ENCODE measurements around the gene PPP1R14B. TPM values are rescaled to one million over a fixed set of nuclear protein-coding genes. Genes with fewer than 3 reads are reported as not detected.

Gene PPP1R14B
- total and polyA plus RNA-seq, 2 of the 13 experiments (the other 11 are each of a cell fraction or from before 2014, with no cell fraction given): 110 to 148 TPM

GRCh38 chr11:64278576-64279190 is 31.9 kb upstream of the PPP1R14B start:
- no peak for FAIRE-seq

More at GRCh38 chr11:64278576-64279190, 31.9 kb upstream of the PPP1R14B start:
- H3K27me3 ChIP-seq (ENCODE audit: control insufficient read depth in 1 of 2, insufficient read depth in 2 of 2, low read length in 2 of 2): no peaks in the 10 kb centered on the region
- no TSS peak for BruUV-seq (replicated peaks)
- DNase-seq (ENCODE audit: low spot score): no peak
- no peak overlapping the region for H3K4me3 ChIP-seq (replicated peaks in 1 of 3; ENCODE audit: insufficient read depth in 1 of 3, low read depth in 2 of 3, low read length in 3 of 3)
- ChIA-PET POLR2A (interaction anchor here (0.7 to 2.1 kb wide), 3 partner anchors 7 to 33 kb away, joined by 3 to 5 read pairs (median 3); no protein-coding TSS in a partner anchor), CTCF (ENCODE audit: low intra/inter-chr PET ratio, low total read pairs) (no interaction called here)
- H3K9me3 ChIP-seq (ENCODE audit: low read length): no peaks in the 10 kb centered on the region
- no peak overlapping the region for H3K4me2 ChIP-seq (ENCODE audit: low read depth, low read length)
- peaks cover 2 to 7% of the 10 kb centered on the region in 2 experiments; a peak in 1 of 5 replicates for H3K36me3 ChIP-seq (replicated peaks in 1 of 2; ENCODE audit: control insufficient read depth in 1 of 2, insufficient read depth in 2 of 2, low read length in 2 of 2)
- TF ChIP-seq SMC3 (IDR thresholded peaks at IDR 0.05; ENCODE audit: low read length): no peak
- no peak for TF ChIP-seq GTF3A (CRISPR knock-in tag; conservative IDR thresholded peaks at IDR 0.05)
- no peak for TF ChIP-seq ZNF451 (CRISPR knock-in tag; IDR thresholded peaks at IDR 0.05)
- no peak for TF ChIP-seq ZBTB42 (CRISPR knock-in tag; IDR thresholded peaks at IDR 0.05)
- no peak for TF ChIP-seq ZNF501 (CRISPR knock-in tag; IDR thresholded peaks at IDR 0.05)
- no peak for TF ChIP-seq ZBTB37 (CRISPR knock-in tag; IDR thresholded peaks at IDR 0.05)
- no peak for TF ChIP-seq TCF7L2 (IDR thresholded peaks at IDR 0.05; ENCODE audit: low read depth, low read length)
- TF ChIP-seq ISX (CRISPR knock-in tag; conservative IDR thresholded peaks at IDR 0.05): no peak
- no peak overlapping the region for H3K9ac ChIP-seq (ENCODE audit: insufficient read depth, low read depth, low read length)
- H3K27ac ChIP-seq (ENCODE audit: extremely low read length, insufficient read depth, low read length): no peak overlapping the region
- ATAC-seq: peak; percentile 73
- in situ Hi-C loops (cut with HindIII; ENCODE audit: extremely low pct_ligation_motif_present, low pct_unique_long_range_greater_than_20kb) (no loop called here), intact Hi-C loops (cut with micrococcal nuclease; ENCODE audit: unreplicated experiment) (no loop called here)
- H3K79me2 ChIP-seq (ENCODE audit: insufficient read depth, low read length): no peaks in the 10 kb centered on the region
- WGBS (ENCODE audit: low lambda C conversion rate): 98% methylated on average over 6 of the region's 8 CpGs
- no peaks in the 10 kb centered on the region for H4K20me1 ChIP-seq (ENCODE audit: insufficient read depth, low read length)
- peaks cover 4% of the 10 kb centered on the region; the same call in 1 of the 2 replicates for H3K4me1 ChIP-seq (ENCODE audit: insufficient read depth, low read length)
- H2AFZ ChIP-seq (ENCODE audit: low read length): no peak overlapping the region

All from HepG2 (cell line).